Measurements from ENCODE around the gene BSDC1.
"Not testable (repeated sequence)": the region's sequence is repeated elsewhere in the genome, so short reads cannot be mapped to it uniquely, and the experiment has no call there.

The BSDC1 gene

DNA sequence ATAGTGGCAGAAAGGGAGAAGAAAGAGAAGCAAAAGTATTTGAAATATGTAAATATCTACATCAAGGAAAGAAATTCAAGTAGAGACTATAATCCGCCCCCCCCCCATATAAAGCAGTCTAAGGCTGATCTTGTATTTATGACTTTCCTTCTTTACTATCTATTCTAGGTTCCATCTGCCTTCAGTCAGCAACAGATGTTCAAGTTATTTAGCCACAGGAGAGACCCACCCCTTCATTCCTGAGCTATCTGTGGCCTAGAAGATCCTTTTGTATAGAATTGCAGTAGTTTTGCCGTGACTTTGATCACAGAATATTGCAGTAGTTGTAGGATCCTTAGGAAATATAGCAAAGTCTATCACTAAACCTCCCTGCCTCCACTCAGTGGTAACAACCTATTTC lies 10.7 kb upstream of the BSDC1 start:
- H3K27ac ChIP-seq, result no peak overlapping the region
- ChIA-PET POLR2A (ENCODE audit: low non-redundant PET) (interaction anchor here (0.6 kb wide), 1 partner anchor 179 kb away, joined by 3 read pairs; no protein-coding TSS in a partner anchor), CTCF (no interaction called here)
- DNase-seq (ENCODE audit: low spot score), result no peak
- TF ChIP-seq, protein P1, sequence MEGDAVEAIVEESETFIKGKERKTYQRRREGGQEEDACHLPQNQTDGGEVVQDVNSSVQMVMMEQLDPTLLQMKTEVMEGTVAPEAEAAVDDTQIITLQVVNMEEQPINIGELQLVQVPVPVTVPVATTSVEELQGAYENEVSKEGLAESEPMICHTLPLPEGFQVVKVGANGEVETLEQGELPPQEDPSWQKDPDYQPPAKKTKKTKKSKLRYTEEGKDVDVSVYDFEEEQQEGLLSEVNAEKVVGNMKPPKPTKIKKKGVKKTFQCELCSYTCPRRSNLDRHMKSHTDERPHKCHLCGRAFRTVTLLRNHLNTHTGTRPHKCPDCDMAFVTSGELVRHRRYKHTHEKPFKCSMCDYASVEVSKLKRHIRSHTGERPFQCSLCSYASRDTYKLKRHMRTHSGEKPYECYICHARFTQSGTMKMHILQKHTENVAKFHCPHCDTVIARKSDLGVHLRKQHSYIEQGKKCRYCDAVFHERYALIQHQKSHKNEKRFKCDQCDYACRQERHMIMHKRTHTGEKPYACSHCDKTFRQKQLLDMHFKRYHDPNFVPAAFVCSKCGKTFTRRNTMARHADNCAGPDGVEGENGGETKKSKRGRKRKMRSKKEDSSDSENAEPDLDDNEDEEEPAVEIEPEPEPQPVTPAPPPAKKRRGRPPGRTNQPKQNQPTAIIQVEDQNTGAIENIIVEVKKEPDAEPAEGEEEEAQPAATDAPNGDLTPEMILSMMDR (conservative IDR thresholded peaks at IDR 0.05; ENCODE audit: low read depth), result no peak

DNA sequence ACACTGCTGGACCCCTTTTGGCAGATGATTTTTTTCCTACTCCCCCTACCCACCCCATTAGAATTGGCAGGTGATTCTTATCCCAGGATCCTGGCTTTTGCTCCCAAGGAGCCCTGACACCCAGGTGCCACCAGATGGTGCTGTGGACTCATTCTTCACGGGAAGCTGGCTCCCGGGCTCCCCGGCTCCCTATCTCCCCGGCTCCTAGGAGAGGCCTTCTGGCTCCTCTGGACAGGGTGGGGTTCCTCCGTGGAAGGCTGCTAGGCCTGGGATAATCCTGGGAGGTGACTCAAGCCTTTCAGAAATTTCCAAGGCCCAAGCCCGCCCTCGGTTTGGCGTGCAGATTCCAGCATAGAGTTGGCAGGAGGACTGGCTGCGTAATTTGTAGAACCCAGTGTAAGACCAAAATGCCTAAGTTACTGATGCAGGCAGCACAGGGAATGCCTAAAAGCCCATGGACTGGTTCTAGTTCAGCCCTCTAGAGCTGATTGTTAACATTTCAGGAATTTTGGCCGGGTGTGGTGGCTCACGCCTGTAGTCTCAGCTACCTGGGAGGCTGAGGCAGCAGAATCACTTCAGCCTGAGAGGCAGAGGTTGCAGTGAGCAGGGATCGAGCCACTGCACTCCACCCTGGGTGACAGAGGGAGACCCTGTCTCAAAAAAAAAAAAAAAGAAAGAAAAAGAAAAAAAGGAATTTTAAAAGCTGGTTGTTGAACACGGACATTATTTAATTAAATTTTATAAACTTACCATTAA lies 6.8 kb upstream of the BSDC1 start:
- H3K27ac ChIP-seq, result peak overlapping the region; percentile 81

DNA sequence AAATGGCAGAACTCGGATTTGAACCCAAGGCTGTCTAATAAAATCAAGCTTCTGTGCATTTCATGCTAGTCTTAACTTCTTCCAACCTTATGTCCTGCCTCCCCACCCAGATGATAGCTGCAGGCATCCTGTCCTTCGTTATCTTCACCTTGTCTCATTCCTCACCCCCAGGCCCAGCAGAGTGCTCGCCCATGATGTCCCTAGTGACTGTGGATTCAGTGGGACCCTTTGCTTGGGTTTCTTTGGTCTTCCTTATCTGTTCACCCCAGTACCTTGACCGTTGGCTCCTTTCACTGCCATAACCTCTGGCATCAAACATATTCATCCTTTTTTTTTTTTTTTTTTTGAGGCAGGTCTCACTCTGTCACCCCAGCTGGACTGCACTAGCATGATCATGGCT lies 5.6 kb upstream of the BSDC1 start:
- ChIA-PET CTCF (interaction anchor here (0.6 to 0.7 kb wide), 2 partner anchors 264 to 598 kb away, joined by 5 read pairs; no protein-coding TSS in a partner anchor), POLR2A (ENCODE audit: low non-redundant PET) (interaction anchor here (0.7 kb wide), 1 partner anchor 1071 kb away, joined by 4 read pairs; no protein-coding TSS in a partner anchor)
- no peak overlapping the region for H3K27ac ChIP-seq
- TF ChIP-seq, protein P1 (conservative IDR thresholded peaks at IDR 0.05; ENCODE audit: low read depth), result no peak
- no peak for DNase-seq (ENCODE audit: low spot score)

More for the DNA sequence above, 6.8 kb upstream of the BSDC1 start:
- CTCF ChIA-PET, result interaction anchor here (0.5 to 1.5 kb wide), 23 partner anchors 11 to 685 kb away, joined by 3 to 13 read pairs (median 4); partner anchors contain the start of gene MARCKSL1
- peak; percentile 90 for DNase-seq (ENCODE audit: low spot score)
- TF ChIP-seq, protein P1 (conservative IDR thresholded peaks at IDR 0.05; ENCODE audit: low read depth), result peak; percentile 91
- POLR2A ChIA-PET (ENCODE audit: low non-redundant PET), result interaction anchor here (0.5 kb wide), 1 partner anchor 24 kb away, joined by 3 read pairs; no protein-coding TSS in a partner anchor

DNA sequence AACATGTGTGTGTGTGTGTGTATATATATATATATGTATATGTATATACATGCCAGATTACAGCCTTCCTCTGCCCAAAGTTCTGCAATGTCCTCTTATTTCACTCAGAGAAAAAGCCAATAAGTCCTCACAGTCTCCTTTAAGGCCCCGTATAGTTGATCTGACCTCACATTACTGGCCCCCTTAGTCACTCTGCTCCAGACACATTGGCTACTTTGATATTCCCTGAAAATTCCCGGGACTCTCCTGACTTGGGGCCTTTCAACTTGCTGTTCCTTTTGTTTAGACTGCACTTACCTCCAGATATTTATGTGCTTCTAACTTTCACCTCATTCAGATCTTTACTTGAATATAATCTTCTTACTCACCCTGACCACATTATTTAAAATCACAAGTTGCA lies 4.2 kb upstream of the BSDC1 start:
- POLR2A ChIA-PET (ENCODE audit: low non-redundant PET), result no interaction called here
- TF ChIP-seq, protein P1 (conservative IDR thresholded peaks at IDR 0.05; ENCODE audit: low read depth), result no peak
- H3K27ac ChIP-seq, result no peak overlapping the region
- CTCF ChIA-PET, result interaction anchor here (0.6 kb wide), 1 partner anchor 10 kb away, joined by 3 read pairs; no protein-coding TSS in a partner anchor
- DNase-seq (ENCODE audit: low spot score), result no peak

DNA sequence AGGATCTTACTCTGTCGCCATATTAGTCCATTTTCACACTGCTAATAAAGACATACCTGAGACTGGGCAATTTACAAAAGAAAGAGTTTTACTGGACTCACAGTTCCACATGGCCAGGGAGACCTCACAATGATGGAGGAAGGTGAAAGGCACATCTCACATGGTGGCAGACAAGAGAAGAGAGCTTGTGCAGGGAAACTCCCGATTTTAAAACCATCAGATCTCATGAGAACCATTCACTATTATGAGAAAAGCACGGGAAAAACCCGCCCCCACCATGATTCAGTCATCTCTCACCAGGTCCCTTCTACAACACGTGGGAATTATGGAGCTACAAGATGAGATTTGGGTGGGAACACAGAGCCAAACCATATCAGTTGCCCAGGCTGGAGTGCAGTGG lies 2.3 kb upstream of the BSDC1 start:
- CTCF ChIA-PET; H3K27ac ChIP-seq; DNase-seq (ENCODE audit: low spot score): not testable (repeated sequence)
- POLR2A ChIA-PET (ENCODE audit: low non-redundant PET), result interaction anchor here (0.7 kb wide), 1 partner anchor 292 kb away, joined by 6 read pairs; no protein-coding TSS in a partner anchor

DNA sequence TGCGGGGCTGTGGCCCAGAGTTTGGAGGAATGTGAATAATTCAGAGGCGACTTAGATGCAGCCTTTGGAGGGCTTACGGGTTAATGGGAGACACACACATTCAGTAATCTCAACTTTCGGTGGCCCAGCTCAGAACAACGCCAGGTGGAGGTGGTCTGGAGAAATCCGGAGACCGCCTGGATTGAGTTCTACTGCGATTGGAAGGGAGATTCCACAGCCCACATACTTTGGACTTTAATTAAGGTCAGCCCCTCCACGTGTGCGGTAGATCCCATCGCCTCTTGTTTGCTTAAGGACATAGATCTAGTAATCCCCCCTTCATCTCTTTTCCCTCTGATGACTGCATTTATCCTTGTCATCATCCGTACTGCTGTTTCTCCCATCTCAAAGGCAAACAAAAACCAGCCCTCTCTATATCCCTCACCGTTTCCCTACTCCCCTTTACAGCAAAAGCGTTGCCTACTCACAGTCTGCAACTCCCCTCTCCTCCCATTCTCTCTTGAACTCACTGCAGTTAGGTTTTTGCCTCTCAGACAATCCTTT lies 720 bp upstream of the BSDC1 start:
- ChIA-PET POLR2A (ENCODE audit: low non-redundant PET) (interaction anchor here (0.6 to 0.7 kb wide), 2 partner anchors 59 to 387 kb away, joined by 3 to 10 read pairs; partner anchors contain the start of gene MARCKSL1), CTCF (interaction anchor here (0.5 to 0.8 kb wide), 3 partner anchors 180 to 245 kb away, joined by 3 read pairs; no protein-coding TSS in a partner anchor)
- H3K27ac ChIP-seq, result peak overlapping the region; percentile 85
- TF ChIP-seq, protein P1 (conservative IDR thresholded peaks at IDR 0.05; ENCODE audit: low read depth), result no peak
- peak; percentile 23 for DNase-seq (ENCODE audit: low spot score)
